Karpas-422 (cell line): ENCODE results near the gene SMYD3. TPM values are rescaled to one million over a fixed set of nuclear protein-coding genes. Genes with fewer than 3 reads are reported as not detected.
A peak's percentile ranks its signal among the peaks of the same experiment; 100 is the strongest.

Experiments
- DNase-seq: peaks from one replicate; pipeline ENCODE4 v3.0.0-alpha.2; 2015
- H2AFZ ChIP-seq: fragments of 200-600 bp; sonication (generic); 2 replicates; pipeline ENCODE4 v1.6.1; 2014; ENCODE audit warnings: antibody characterized with exemption, low read length, mixed read lengths
- H3K27ac ChIP-seq: fragments of 200-600 bp; sonication (generic); 2 replicates; pipeline ENCODE4 v1.5.1; 2014; ENCODE audit warnings: mild to moderate bottlenecking, low read length, moderate library complexity
- H3K27me3 ChIP-seq: fragments of 200-600 bp; sonication (generic); 2 replicates; pipeline ENCODE4 v1.6.1; 2014; ENCODE audit warnings: low read length, mixed read lengths
- H3K36me3 ChIP-seq: fragments of 200-600 bp; sonication (generic); 2 replicates; pipeline ENCODE4 v1.6.1; 2014; ENCODE audit warnings: low read length, mixed read lengths; ENCODE audit not compliant: insufficient read depth
- H3K4me1 ChIP-seq: fragments of 200-600 bp; sonication (generic); 2 replicates; pipeline ENCODE4 v1.6.1; 2014; ENCODE audit warnings: mild to moderate bottlenecking, low read length, mixed read lengths
- H3K4me2 ChIP-seq: fragments of 200-600 bp; sonication (generic); 2 replicates; pipeline ENCODE4 v1.6.1; 2014; ENCODE audit warnings: low read length, low read depth, mild to moderate bottlenecking; ENCODE audit not compliant: poor library complexity, severe bottlenecking
- H3K4me3 ChIP-seq: fragments of 200-600 bp; sonication (generic); 2 replicates; pipeline ENCODE4 v1.5.1; 2014; ENCODE audit warnings: mild to moderate bottlenecking, antibody characterized with exemption, low read length, mixed read lengths
- H3K79me2 ChIP-seq: fragments of 200-600 bp; sonication (generic); 2 replicates; pipeline ENCODE4 v1.6.1; 2014; ENCODE audit warnings: mild to moderate bottlenecking, low read length, mixed read lengths
- H3K9ac ChIP-seq: fragments of 200-600 bp; sonication (generic); 2 replicates; pipeline ENCODE4 v1.6.0; 2014; ENCODE audit warnings: low read length
- H3K9me2 ChIP-seq: fragments of 200-600 bp; sonication (generic), shearing (Covaris generic); replicated peaks from 2 replicates; pipeline ENCODE4 v1.6.0; 2014; ENCODE audit warnings: mild to moderate bottlenecking, low read length, moderate library complexity; ENCODE audit not compliant: insufficient read depth
- H3K9me3 ChIP-seq: fragments of 300-700, 200-600 bp; sonication (generic); 2 replicates; pipeline ENCODE4 v1.6.1; 2014; ENCODE audit warnings: low read length, mixed read lengths
- H4K20me1 ChIP-seq: fragments of 200-600 bp; sonication (generic); 2 replicates; pipeline ENCODE4 v1.6.1; 2014; ENCODE audit warnings: mild to moderate bottlenecking, antibody characterized with exemption, low read length, low read depth; ENCODE audit not compliant: insufficient read depth
- total RNA-seq: library from RNA; depleted of rRNA; stranded (reverse); fragments of >200 nt; shearing (Covaris generic); gene quantifications from 2 replicates; pipeline ENCODE4 v1.2.3, GENCODE V29; 2014; ENCODE audit warnings: low replicate concordance

Gene SMYD3
- total RNA-seq, 1 experiment from 2014 or later = 67.1 TPM

GRCh38 chr1:246448373-246448772 is 58.7 kb downstream of the SMYD3 start:
- H4K20me1 ChIP-seq = peaks cover 70% of the 10 kb centered on the region
- no peak overlapping the region for H2AFZ ChIP-seq
- no peaks in the 10 kb centered on the region for H3K9me3 ChIP-seq
- no peaks in the 10 kb centered on the region for H3K36me3 ChIP-seq
- no peaks in the 10 kb centered on the region for H3K9me2 ChIP-seq
- no peak overlapping the region for H3K4me2 ChIP-seq
- H3K27me3 ChIP-seq = no peaks in the 10 kb centered on the region
- no peaks in the 10 kb centered on the region for H3K4me1 ChIP-seq
- no peak overlapping the region for H3K4me3 ChIP-seq
- 0 out of 2 replicates have a peak, but pooled peaks cover 4% of the 10 kb centered on the region for H3K79me2 ChIP-seq
- no peak overlapping the region for H3K9ac ChIP-seq
- DNase-seq = no peak
- H3K27ac ChIP-seq = no peak overlapping the region

- H3K79me2 ChIP-seq = 0 out of 2 replicates have a peak, but pooled peaks cover 4% of the 10 kb centered on the region
- no peak overlapping the region for H2AFZ ChIP-seq
- no peaks in the 10 kb centered on the region for H3K27me3 ChIP-seq
- no peak overlapping the region for H3K9ac ChIP-seq
- no peaks in the 10 kb centered on the region for H3K9me3 ChIP-seq
- H3K27ac ChIP-seq = no peak overlapping the region
- H3K36me3 ChIP-seq = no peaks in the 10 kb centered on the region
- no peak overlapping the region for H3K4me2 ChIP-seq
- H3K9me2 ChIP-seq = no peaks in the 10 kb centered on the region
- H4K20me1 ChIP-seq = peaks cover 67% of the 10 kb centered on the region
- no peak overlapping the region for H3K4me3 ChIP-seq
- DNase-seq = no peak
- H3K4me1 ChIP-seq = no peaks in the 10 kb centered on the region
Observed at GRCh38 chr1:246447501-246447900, 59.6 kb downstream of the SMYD3 start.

DNA sequence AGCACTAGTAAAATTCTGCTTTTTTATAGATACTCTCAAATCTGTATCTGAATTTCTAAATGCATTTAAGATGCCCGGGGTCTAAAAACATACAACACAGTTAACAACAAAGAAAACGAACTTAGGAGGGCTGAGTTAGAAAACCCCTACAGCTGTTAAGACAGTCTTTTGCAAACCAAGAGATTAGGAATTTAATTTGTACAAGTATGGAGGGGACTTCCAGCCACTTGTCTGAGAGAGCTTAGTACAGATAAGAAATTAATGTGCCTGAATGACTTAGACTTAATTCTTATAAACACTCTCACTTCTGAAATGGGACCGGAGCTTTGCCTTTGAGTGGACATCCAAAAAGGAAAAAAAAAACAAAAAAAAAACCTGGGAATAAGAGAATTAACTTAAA is 61.6 kb downstream of the SMYD3 start:
- DNase-seq = no peak

DNA sequence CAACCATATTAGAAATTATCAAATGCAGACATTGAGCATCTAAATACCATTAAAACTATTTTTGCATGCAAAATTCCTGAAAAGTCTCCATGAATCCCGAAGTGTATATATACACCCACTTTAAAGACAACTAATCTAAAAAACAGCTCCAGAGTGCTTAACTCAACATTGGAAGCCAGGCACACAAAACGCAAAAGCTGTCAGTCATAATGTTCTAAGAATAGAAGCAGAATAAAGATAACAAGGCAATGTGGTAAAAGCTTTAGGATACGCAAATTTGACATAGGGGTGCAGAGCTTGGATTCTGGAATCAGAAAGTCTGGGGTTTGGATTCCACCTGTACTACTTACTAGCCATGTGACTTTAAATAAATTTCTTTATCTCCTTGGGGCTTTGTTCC is 62.5 kb downstream of the SMYD3 start:
- Histone ChIP-seq H2AFZ (no peak overlapping the region), H3K9me3 (no peaks in the 10 kb centered on the region), H3K27me3 (no peaks in the 10 kb centered on the region), H3K4me2 (no peak overlapping the region), H3K36me3 (no peaks in the 10 kb centered on the region), H3K9me2 (no peaks in the 10 kb centered on the region), H3K79me2 (no peaks in the 10 kb centered on the region), H4K20me1 (peaks cover 64% of the 10 kb centered on the region), H3K27ac (no peak overlapping the region), H3K9ac (no peak overlapping the region), H3K4me3 (no peak overlapping the region), H3K4me1 (no peaks in the 10 kb centered on the region)
- no peak for DNase-seq

More for the DNA sequence above, 61.6 kb downstream of the SMYD3 start:
- peaks cover 70% of the 10 kb centered on the region for H4K20me1 ChIP-seq
- no peaks in the 10 kb centered on the region for H3K4me1 ChIP-seq
- H3K4me3 ChIP-seq = no peak overlapping the region
- H3K27me3 ChIP-seq = no peaks in the 10 kb centered on the region
- H3K4me2 ChIP-seq = no peak overlapping the region
- H3K79me2 ChIP-seq = no peaks in the 10 kb centered on the region
- no peaks in the 10 kb centered on the region for H3K36me3 ChIP-seq
- no peak overlapping the region for H2AFZ ChIP-seq
- no peaks in the 10 kb centered on the region for H3K9me2 ChIP-seq
- H3K9me3 ChIP-seq = no peaks in the 10 kb centered on the region
- no peak overlapping the region for H3K27ac ChIP-seq
- H3K9ac ChIP-seq = no peak overlapping the region

DNA sequence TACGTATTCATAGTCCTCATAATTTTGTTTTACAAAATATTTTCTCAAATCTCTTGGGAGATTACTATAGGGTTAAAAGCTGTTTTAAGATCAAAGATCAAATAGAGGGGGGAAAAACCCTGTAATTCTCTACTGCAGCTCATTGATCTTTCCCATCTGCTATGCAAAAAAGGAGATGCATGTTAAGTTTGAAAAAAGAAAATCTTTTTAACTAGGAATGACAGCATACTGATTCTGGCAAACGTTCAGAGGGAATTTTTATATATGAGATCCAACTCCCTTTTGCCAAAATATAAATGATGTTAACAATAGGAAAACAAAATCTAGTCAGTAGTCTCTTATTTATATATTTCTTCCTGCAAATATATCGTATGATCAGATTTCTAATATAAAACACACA is 69.1 kb downstream of the SMYD3 start:
- no peak for DNase-seq

GRCh38 chr1:246435421-246436041 is 71.5 kb downstream of the SMYD3 start:
- no peak overlapping the region for H3K4me2 ChIP-seq
- H3K4me3 ChIP-seq = no peak overlapping the region
- H3K27ac ChIP-seq = no peak overlapping the region
- H3K9ac ChIP-seq = no peak overlapping the region
- no peaks in the 10 kb centered on the region for H3K9me2 ChIP-seq
- H3K9me3 ChIP-seq = peaks cover 9% of the 10 kb centered on the region; the same call in 1 of the 2 replicates
- no peaks in the 10 kb centered on the region for H3K79me2 ChIP-seq
- peaks cover 14% of the 10 kb centered on the region for H4K20me1 ChIP-seq
- peaks cover 10% of the 10 kb centered on the region for H3K4me1 ChIP-seq
- no peaks in the 10 kb centered on the region for H3K27me3 ChIP-seq
- DNase-seq = no peak
- no peaks in the 10 kb centered on the region for H3K36me3 ChIP-seq
- no peak overlapping the region for H2AFZ ChIP-seq

More for the DNA sequence above, 69.1 kb downstream of the SMYD3 start:
- Histone ChIP-seq H3K79me2 (no peaks in the 10 kb centered on the region), H3K27ac (no peak overlapping the region), H3K9ac (no peak overlapping the region), H3K9me3 (peaks cover 9% of the 10 kb centered on the region; the same call in 1 of the 2 replicates), H2AFZ (no peak overlapping the region), H3K4me2 (no peak overlapping the region), H3K27me3 (no peaks in the 10 kb centered on the region), H3K9me2 (no peaks in the 10 kb centered on the region), H4K20me1 (peaks cover 15% of the 10 kb centered on the region; the same call in 1 of the 2 replicates), H3K4me1 (peaks cover 10% of the 10 kb centered on the region), H3K36me3 (no peaks in the 10 kb centered on the region), H3K4me3 (no peak overlapping the region)

DNA sequence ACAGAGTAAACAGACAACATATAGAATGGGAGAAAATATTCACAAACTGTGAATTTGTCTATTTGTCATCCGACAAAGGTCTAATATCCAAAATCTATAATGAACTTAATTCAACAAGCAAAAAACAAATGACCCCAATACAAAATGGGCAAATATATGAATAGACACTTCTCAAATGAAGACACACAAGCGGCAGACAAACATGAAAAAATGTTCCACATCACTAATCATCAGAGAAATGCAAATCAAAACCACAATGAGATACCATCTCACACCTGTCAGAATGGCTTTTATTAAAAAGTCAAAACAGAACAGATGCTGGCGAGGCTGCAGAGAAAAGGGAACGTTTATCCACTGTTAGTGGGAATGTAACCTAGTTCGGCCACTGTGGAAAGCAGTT is 72.7 kb downstream of the SMYD3 start:
- no peak overlapping the region for H3K4me2 ChIP-seq
- H3K36me3 ChIP-seq = no peaks in the 10 kb centered on the region
- peak; percentile 44 for DNase-seq
- H3K27me3 ChIP-seq = no peaks in the 10 kb centered on the region
- peaks cover 9% of the 10 kb centered on the region; the same call in 1 of the 2 replicates for H3K9me3 ChIP-seq
- H2AFZ ChIP-seq = no peak overlapping the region
- H3K79me2 ChIP-seq = no peaks in the 10 kb centered on the region
- H4K20me1 ChIP-seq = peaks cover 17% of the 10 kb centered on the region
- H3K27ac ChIP-seq = no peak overlapping the region
- no peaks in the 10 kb centered on the region for H3K9me2 ChIP-seq
- H3K9ac ChIP-seq = no peak overlapping the region
- H3K4me3 ChIP-seq = no peak overlapping the region
- peaks cover 10% of the 10 kb centered on the region for H3K4me1 ChIP-seq

DNA sequence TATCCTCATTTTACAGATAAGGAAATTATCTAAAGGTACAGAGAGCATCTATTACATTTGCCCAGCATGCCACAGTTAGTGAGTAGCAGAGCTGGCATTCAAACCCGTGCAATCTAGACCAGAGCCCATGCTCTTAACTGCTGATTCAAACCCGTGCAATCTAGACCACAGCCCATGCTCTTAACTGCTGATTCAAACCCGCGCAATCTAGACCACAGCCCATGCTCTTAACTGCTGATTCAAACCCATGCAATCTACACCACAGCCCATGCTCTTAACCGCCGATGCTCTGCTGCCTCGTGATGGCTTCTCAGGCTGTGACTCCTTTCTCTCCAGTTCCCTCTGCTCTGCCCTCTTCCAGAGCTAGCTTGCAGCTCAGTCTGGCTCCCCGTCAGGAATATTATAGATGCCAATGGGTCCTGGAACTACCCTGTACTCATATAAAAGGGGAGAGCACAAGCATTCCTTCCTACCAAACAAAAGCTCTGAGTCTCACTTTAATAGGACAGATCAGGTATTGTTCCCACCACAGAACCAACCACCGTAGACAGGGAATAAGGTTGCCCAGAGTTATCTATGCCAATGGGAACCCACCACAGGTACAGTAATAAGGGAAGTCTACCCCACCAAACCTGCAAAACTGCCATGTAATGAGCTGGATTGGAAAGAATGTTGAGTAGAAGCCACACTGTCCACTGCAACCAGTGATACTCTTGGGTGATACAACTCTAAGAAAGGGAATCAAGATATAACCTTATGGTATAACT is 78.4 kb downstream of the SMYD3 start:
- H2AFZ ChIP-seq = no peak overlapping the region
- H3K9me2 ChIP-seq = no peaks in the 10 kb centered on the region
- no peaks in the 10 kb centered on the region for H3K9me3 ChIP-seq
- H3K4me2 ChIP-seq = no peak overlapping the region
- no peaks in the 10 kb centered on the region for H3K4me1 ChIP-seq
- H4K20me1 ChIP-seq = peaks cover 49% of the 10 kb centered on the region
- H3K27ac ChIP-seq = no peak overlapping the region
- no peak overlapping the region for H3K4me3 ChIP-seq
- no peaks in the 10 kb centered on the region for H3K36me3 ChIP-seq
- H3K9ac ChIP-seq = no peak overlapping the region
- peaks cover 5% of the 10 kb centered on the region; the same call in 1 of the 2 replicates for H3K79me2 ChIP-seq
- no peak for DNase-seq
- H3K27me3 ChIP-seq = no peaks in the 10 kb centered on the region
